Rectal smooth muscle tissue (tissue), 1 donor: Measurements from ENCODE around the gene SEMA3C.

Source experiments
- H3K27ac ChIP-seq: one replicate; pipeline ENCODE4 v1.7.0; 2013; ENCODE audit warnings: low read depth, low read length, inconsistent platforms
- H3K27me3 ChIP-seq: one replicate; pipeline ENCODE4 v1.7.0; 2013; ENCODE audit warnings: low read length; ENCODE audit not compliant: control insufficient read depth, insufficient read depth
- H3K36me3 ChIP-seq: one replicate; pipeline ENCODE4 v1.7.0; 2013; ENCODE audit warnings: low read length; ENCODE audit not compliant: control insufficient read depth, insufficient read depth
- H3K4me1 ChIP-seq: one replicate; pipeline ENCODE4 v1.7.0; 2013; ENCODE audit warnings: low read length; ENCODE audit not compliant: control insufficient read depth, insufficient read depth
- H3K4me3 ChIP-seq: one replicate; pipeline ENCODE4 v1.7.0; 2013; ENCODE audit warnings: low read length
- H3K9ac ChIP-seq: one replicate; pipeline ENCODE4 v1.7.0; 2013; ENCODE audit warnings: low read length

The SEMA3C gene

GRCh38 chr7:80752954-80753690 is 165.7 kb downstream of the SEMA3C start:
- H3K4me1 ChIP-seq, result no peaks in the 10 kb centered on the region
- peaks cover 3% of the 10 kb centered on the region for H3K36me3 ChIP-seq
- H3K4me3 ChIP-seq, result no peak overlapping the region
- no peaks in the 10 kb centered on the region for H3K27me3 ChIP-seq
- no peak overlapping the region for H3K27ac ChIP-seq
- H3K9ac ChIP-seq, result no peak overlapping the region

GRCh38 chr7:80749270-80749669 is 169.6 kb downstream of the SEMA3C start:
- Histone ChIP-seq H3K27ac (no peak overlapping the region), H3K9ac (no peak overlapping the region)

GRCh38 chr7:80748363-80749042 is 170.3 kb downstream of the SEMA3C start:
- Histone ChIP-seq H3K4me3 (no peak overlapping the region), H3K4me1 (no peaks in the 10 kb centered on the region), H3K27me3 (no peaks in the 10 kb centered on the region), H3K9ac (no peak overlapping the region), H3K27ac (no peak overlapping the region), H3K36me3 (no peaks in the 10 kb centered on the region)

More at GRCh38 chr7:80749270-80749669, 169.6 kb downstream of the SEMA3C start:
- Histone ChIP-seq H3K4me3 (no peak overlapping the region), H3K4me1 (no peaks in the 10 kb centered on the region), H3K36me3 (no peaks in the 10 kb centered on the region), H3K27me3 (no peaks in the 10 kb centered on the region)

- H3K36me3 ChIP-seq, result no peaks in the 10 kb centered on the region
- H3K27ac ChIP-seq, result no peak overlapping the region
- no peaks in the 10 kb centered on the region for H3K4me1 ChIP-seq
- H3K27me3 ChIP-seq, result no peaks in the 10 kb centered on the region
- H3K4me3 ChIP-seq, result no peak overlapping the region
- H3K9ac ChIP-seq, result no peak overlapping the region
Observed at GRCh38 chr7:80740778-80741545, 177.9 kb downstream of the SEMA3C start.

GRCh38 chr7:80736371-80737125 is 182.3 kb downstream of the SEMA3C start:
- Histone ChIP-seq H3K4me3 (no peak overlapping the region), H3K27me3 (no peaks in the 10 kb centered on the region), H3K27ac (no peak overlapping the region), H3K36me3 (no peaks in the 10 kb centered on the region), H3K9ac (no peak overlapping the region), H3K4me1 (no peaks in the 10 kb centered on the region)

GRCh38 chr7:80735330-80735729 is 183.5 kb downstream of the SEMA3C start:
- Histone ChIP-seq H3K9ac (no peak overlapping the region), H3K36me3 (no peaks in the 10 kb centered on the region), H3K27me3 (no peaks in the 10 kb centered on the region), H3K27ac (no peak overlapping the region), H3K4me3 (no peak overlapping the region), H3K4me1 (no peaks in the 10 kb centered on the region)

GRCh38 chr7:80734011-80734410 is 184.8 kb downstream of the SEMA3C start:
- Histone ChIP-seq H3K27ac (no peak overlapping the region), H3K27me3 (no peaks in the 10 kb centered on the region), H3K4me3 (no peak overlapping the region), H3K36me3 (no peaks in the 10 kb centered on the region), H3K4me1 (peaks cover 8% of the 10 kb centered on the region), H3K9ac (no peak overlapping the region)

- Histone ChIP-seq H3K9ac (no peak overlapping the region), H3K4me3 (no peak overlapping the region), H3K27ac (no peak overlapping the region), H3K36me3 (no peaks in the 10 kb centered on the region), H3K27me3 (no peaks in the 10 kb centered on the region), H3K4me1 (peaks cover 8% of the 10 kb centered on the region)
Observed at GRCh38 chr7:80733333-80733915, 185.4 kb downstream of the SEMA3C start.

- no peak overlapping the region for H3K27ac ChIP-seq
- H3K9ac ChIP-seq, result no peak overlapping the region
- H3K4me3 ChIP-seq, result no peak overlapping the region
- no peaks in the 10 kb centered on the region for H3K27me3 ChIP-seq
- H3K4me1 ChIP-seq, result peaks cover 8% of the 10 kb centered on the region
- H3K36me3 ChIP-seq, result no peaks in the 10 kb centered on the region
Observed at GRCh38 chr7:80732630-80733029, 186.2 kb downstream of the SEMA3C start.

GRCh38 chr7:80731281-80731680 is 187.6 kb downstream of the SEMA3C start:
- Histone ChIP-seq H3K27ac (no peak overlapping the region), H3K36me3 (no peaks in the 10 kb centered on the region)

GRCh38 chr7:80729591-80730320 is 189.1 kb downstream of the SEMA3C start:
- H3K9ac ChIP-seq, result no peak overlapping the region
- H3K27ac ChIP-seq, result peak overlapping the region; percentile 12

More at GRCh38 chr7:80731281-80731680, 187.6 kb downstream of the SEMA3C start:
- Histone ChIP-seq H3K4me1 (peaks cover 8% of the 10 kb centered on the region), H3K4me3 (no peak overlapping the region), H3K27me3 (no peaks in the 10 kb centered on the region), H3K9ac (no peak overlapping the region)

More at GRCh38 chr7:80729591-80730320, 189.1 kb downstream of the SEMA3C start:
- peaks cover 11% of the 10 kb centered on the region for H3K4me1 ChIP-seq
- H3K27me3 ChIP-seq, result no peaks in the 10 kb centered on the region
- no peak overlapping the region for H3K4me3 ChIP-seq
- H3K36me3 ChIP-seq, result no peaks in the 10 kb centered on the region
